ENCODE data around the gene ZNF136. TPM values are rescaled to one million over a fixed set of nuclear protein-coding genes. Genes with fewer than 3 reads are reported as not detected.

The ZNF136 gene
- total and polyA plus RNA-seq, 2 donors (not counting 3 experiments of a cell fraction or from before 2014, with no cell fraction given), result 0.92 to 3.5 TPM

- no peak for FAIRE-seq
- intact Hi-C loops (cut with micrococcal nuclease), result no loop called here
- Histone ChIP-seq H4K20me1 (replicated peaks; ENCODE audit: control insufficient read depth, extremely low read depth, insufficient read depth, low read length) (no peaks in the 10 kb centered on the region), H3K27me3 (ENCODE audit: control insufficient read depth in 2 of 2, insufficient read depth in 2 of 2, low read length in 2 of 2) (no peaks in the 10 kb centered on the region), H3K79me2 (ENCODE audit: control insufficient read depth, insufficient read depth, low read length) (no peaks in the 10 kb centered on the region), H3K4me3 (replicated peaks in 1 of 3; ENCODE audit: insufficient read depth in 1 of 3, low read depth in 1 of 3, low read length in 3 of 3) (no peak overlapping the region), H3K9me1 (replicated peaks; ENCODE audit: control insufficient read depth, extremely low read depth, insufficient read depth, low read length) (no peaks in the 10 kb centered on the region), H3K9ac (replicated peaks; ENCODE audit: extremely low read depth, insufficient read depth, low read length) (no peak overlapping the region), H3K4me1 (ENCODE audit: control insufficient read depth, extremely low read depth, insufficient read depth, low read length) (no peaks in the 10 kb centered on the region), H3K36me3 (ENCODE audit: control insufficient read depth in 2 of 2, extremely low read depth in 1 of 2, insufficient read depth in 2 of 2, low read length in 2 of 2) (no peaks in the 10 kb centered on the region), H3K27ac (ENCODE audit: insufficient read depth, low read depth, low read length) (no peak overlapping the region), H3K9me3 (replicated peaks; ENCODE audit: control insufficient read depth, insufficient read depth, low read length) (peaks cover 2% of the 10 kb centered on the region), H2AFZ (ENCODE audit: low read depth, low read length) (no peak overlapping the region), H3K4me2 (ENCODE audit: insufficient read depth, low read length) (no peak overlapping the region)
- no peak for DNase-seq (ENCODE audit: low read depth, low spot score)
- TF ChIP-seq CTCF (IDR thresholded peaks at IDR 0.05; ENCODE audit: extremely low read depth in 1 of 2, insufficient read depth in 1 of 2, low read depth in 1 of 2, low read length in 2 of 2) (no peak), FOS (IDR thresholded peaks at IDR 0.05; ENCODE audit: borderline replicate concordance, insufficient read depth, low read length) (no peak), EZH2 (IDR thresholded peaks at IDR 0.05; ENCODE audit: borderline replicate concordance, low read depth, low read length, severe bottlenecking) (no peak), GATA2 (IDR thresholded peaks at IDR 0.05; ENCODE audit: insufficient read depth, insufficient read length, low read depth, low read length) (no peak), JUN (IDR thresholded peaks at IDR 0.05; ENCODE audit: borderline replicate concordance, insufficient read depth, insufficient read length, low read depth) (no peak), MYC (IDR thresholded peaks at IDR 0.05; ENCODE audit: low read depth, low read length) (no peak), POLR2A (IDR thresholded peaks at IDR 0.05; ENCODE audit: low read depth, low read length) (no peak), MAX (IDR thresholded peaks at IDR 0.05; ENCODE audit: insufficient read depth, insufficient read length) (no peak), POLR2AphosphoS5 (IDR thresholded peaks at IDR 0.05; ENCODE audit: insufficient read depth, low read depth, low read length) (no peak)
- dilution Hi-C loops (cut with MboI; ENCODE audit: extremely low pct_ligation_motif_present, low sequenced_read_pairs), result no loop called here
- no TSS peak for BruUV-seq (replicated peaks)
- ChIA-PET POLR2A (no interaction called here), CTCF (no interaction called here)
Measured at GRCh38 chr19:12217332-12217731, 54.4 kb downstream of the ZNF136 start.
